DMS 273 treated with DMSO at 0.1 percent for 48 hours (cell line): ENCODE results near the gene CGN.
A peak's percentile ranks its signal among the peaks of the same experiment; 100 is the strongest.

ENCODE experiments used
- DNase-seq: peaks from one replicate; lab custom pipeline; 2025; lab: John Stamatoyannopoulos, UW

CGN gene

DNA sequence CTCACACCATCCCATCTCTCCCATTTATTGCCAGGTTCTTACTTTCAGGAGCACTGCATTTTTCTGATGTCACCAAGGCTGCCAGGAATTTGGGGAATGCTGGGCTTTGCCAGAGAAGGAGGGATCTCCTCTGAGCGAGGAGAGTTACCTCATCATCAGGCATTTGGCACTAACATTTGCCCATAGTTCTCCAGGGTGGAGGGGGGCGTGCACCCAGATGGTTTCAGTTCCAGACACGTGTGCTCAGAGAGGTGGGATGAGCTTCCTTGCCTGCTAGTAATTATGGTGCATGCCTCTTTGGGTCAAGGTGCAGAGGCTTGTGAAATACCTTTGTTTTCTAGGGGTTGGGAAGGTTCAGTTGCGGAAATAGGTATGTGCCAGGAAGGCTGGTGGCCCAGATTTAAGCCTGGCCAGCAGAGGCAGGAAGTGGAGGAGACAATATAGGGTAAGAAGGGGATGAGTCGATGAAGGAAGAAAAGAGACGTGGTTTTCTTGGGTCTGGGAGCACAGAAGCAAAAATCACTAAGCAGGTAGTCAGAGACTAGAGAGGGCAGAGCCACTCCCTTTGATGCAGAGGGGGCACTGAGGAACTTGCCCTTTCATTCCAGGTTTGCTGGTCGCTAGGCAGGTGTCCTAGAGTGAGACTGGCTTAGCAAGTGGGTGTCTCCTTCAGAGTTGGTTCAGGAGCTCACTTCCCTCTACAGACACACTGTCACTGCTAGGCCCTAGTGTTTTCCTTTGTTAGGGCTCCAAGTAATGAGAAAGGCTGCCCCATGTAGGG, 36.1 kb downstream of the CGN start:
- DNase-seq: no peak

DNA sequence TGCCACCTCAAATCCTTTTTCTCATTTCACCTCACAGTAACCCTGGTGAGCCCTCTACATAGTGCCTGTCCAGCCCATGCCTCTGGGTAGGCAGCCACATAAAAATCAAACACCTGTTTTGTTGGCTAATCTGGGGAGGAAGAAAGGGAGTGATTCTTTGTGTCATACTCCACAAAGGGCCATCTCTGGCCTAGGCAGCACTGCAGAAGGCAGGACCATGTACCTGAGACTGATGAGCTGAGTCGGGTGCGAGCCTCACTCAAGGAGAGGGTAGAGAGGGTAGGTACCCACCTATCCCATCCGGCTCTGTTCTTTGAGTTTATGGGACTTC, 36.7 kb downstream of the CGN start:
- DNase-seq: no peak

DNA sequence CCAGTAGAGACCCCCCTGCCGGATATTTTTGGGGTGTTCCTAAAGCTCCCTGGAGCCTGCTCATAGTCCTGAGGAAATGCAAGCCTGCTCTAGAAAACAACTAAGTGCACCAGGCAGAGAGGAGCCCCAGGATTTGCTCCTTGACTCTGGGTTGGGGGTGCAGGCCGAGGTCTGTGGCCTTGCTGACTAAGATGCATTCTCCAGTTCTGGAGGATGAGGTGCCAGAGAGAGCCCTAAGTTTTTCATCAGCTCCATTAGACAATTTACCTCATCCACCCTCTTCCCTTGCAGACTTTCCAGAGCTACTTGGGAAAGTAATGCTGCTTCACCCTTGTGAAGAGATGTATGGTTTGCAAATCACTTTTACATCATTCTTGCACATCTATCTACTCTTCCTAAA, 38.0 kb downstream of the CGN start:
- DNase-seq: no peak

DNA sequence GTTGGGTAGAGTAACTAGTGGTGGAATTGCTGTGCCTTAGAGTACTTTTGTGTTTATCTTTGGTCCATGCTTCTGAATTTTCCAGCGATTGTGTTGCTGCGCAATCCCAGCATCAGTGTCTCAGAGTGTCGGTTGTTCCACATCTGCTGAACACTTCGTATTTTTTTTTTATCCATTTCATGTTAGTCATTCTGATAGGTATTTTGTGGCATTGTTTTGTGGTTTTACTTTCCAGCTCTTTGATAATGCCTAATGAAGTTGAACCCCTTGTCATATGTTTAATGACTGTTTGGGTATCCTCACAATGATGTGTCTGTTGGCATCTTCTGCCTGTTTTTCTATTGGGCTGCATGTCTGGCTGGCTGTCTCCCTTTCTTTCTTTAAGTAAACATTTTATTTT, 42.5 kb downstream of the CGN start:
- DNase-seq: no peak

DNA sequence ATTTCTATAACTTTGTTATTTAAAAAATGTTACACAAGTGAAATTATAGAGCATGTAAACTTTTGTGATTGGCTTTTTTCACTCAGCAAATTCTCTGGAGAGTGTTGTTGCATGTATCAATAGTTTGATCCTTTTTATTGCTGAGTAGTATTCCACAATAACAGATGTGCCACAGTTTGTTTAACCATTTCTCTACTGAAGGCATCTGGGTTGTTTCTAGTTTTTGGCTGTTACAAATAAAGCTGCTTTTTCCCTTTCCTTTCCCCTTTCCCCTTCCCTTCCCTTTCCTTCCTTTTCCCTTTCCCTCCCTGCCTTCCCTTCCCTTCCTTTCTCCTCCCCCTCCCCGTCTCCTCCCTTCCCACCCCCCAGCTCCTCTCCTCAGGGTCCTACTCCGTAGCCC, 44.9 kb downstream of the CGN start:
- DNase-seq: no peak

DNA sequence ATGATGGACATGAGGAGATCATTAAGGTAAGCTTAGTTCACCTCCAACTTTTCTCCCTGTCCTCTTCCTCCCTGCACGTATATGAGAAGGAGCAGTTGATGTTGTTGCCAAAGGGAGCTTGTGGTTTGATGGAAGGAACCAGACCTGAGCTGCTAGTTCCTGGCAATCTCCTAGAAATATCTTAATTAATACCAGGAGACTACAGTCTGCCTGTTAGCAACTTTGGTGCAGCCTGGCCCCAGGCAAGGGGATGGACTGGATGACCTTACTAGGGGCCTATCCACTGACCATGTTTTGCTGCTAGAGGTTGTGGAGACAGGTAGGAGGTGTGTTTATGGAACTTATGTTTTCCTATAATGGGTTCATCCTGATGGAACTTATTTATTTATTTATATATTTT, 51.5 kb downstream of the CGN start:
- DNase-seq: no peak

DNA sequence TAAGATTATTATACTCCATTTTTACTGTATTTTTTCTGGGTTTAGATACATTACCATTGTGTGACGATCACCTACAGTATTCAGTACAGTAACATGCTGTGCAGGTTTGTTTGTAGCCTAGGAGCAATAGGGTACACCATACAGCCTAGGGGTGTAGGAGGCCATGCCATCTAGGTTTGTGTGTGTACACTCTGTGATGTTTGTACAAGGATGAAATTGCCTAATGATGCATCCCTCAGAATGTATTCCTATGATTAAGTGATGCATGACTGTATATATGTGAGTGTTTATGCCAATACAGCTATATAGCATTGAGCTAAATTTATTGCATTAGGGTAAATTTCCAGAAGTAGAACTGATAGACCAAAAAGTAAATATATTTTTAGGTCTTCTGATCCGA, 52.2 kb downstream of the CGN start:
- DNase-seq: no peak

DNA sequence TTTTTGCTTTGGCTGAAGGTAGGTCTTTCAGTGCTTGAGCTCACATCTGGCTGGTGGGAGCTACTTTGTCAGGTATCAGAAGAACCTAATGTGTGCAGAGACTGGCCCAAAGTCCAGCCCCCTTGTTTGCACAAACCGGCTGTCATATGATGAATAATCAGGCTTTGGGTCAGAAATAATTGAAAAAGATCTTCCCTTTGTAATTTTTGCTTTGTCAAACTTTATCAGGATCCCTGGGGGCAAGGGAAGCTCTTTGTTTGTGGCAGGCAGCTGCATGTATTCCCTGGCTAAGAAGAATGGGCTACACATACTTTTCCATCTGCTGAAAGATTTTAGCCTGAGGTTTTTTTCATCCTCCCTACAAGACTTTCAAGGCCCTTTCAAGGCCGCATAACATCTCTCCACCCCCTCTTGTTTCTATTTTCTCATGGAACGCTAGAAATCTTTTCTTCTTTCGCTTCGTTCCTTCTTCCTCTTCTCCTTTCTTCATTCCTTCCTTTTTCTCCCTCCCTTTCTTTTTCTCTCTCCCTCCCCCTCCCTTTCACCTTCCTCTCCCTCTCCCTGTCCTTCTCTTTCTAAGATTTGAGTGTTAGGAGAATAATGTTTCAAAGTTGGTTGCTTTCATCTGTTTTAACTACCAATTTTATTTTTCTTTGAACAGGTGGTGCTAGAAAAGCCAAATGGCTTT, 54.5 kb downstream of the CGN start:
- no peak for DNase-seq

DNA sequence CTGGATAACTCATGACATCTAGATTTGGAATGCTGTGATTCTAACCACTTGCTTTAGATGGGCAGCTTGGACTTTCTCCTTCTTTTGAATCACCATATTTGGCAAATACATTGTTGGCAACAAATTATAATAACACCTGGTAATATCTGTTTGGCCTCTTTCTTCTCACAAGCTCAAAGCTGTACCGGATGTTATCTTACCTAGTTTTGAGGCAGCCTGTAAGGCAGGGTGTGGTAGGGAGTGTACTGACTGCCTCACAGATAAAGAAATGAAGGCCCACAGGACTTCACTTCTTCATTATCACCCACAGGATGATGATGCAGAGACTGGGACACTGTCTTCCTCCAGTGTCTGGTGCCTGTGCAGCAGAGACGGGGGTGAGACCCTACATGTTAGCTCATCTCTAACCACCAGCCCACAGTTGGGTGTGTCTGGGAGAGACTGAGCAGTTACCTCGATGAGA, 57.5 kb downstream of the CGN start:
- DNase-seq: no peak

DNA sequence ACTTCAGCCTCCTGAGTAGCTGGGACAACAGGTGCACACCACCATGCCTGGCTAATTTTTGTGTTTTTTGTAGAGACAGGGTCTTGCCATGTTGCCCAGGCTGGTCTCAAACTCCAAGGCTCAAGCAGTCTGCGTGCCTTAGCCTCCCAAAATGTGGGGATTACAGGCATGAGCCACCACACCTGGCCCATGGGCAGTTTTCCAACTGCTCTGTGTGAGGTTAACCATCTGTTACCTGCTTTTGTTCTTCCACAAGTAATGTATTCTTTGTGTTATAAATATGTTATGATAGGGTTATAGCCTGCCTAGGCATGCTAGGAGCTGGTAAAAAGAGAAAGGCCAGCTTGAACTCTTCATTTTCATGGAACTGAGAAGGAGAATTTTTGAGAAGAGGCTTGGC, 59.6 kb downstream of the CGN start:
- peak; percentile 49 for DNase-seq

DNA sequence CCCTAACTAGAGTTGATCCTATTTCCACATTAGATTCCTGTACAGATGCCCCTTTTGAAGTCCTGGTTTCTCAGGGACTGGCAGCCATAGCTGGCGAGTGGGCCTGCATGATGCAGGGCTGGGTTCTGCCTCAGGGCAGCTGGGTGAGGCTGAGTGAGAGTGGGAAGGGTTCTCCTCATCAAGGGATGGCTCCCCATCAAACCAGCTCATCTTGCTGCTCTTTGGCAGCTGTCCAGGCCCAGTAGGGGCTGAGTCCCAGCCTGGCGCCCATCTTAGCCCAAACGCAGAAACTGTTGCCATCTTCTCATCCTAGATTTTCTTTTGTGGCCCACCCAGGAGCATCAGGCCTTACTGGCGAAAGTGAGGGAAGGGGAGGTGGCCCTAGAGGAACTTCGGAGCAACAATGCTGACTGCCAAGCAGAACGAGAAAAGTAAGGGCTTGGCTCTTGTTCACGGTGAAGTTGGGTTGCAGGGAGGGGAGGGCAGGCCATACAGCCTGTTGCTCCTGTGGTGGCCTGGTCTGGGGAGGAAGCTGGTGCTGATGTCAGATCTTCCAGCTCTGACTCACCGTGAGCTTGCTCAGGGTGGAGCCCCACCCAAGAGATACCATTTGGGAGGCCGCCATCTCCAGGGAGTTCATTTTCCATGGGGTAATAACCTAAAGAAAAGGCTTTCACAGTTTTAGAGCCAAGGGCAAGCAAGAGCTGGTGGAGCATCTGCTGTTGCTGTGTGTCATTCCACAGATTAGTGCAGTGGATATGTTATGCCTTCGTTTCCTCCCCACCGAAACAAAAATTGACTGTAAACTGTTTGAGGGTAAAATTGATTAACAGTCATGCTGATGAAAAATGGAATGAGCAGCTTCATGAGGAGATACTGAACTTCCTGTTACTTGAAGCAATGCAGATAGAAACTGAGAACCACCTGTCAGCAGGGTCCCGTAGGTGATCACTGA, 63.7 kb downstream of the CGN start:
- no peak for DNase-seq

DNA sequence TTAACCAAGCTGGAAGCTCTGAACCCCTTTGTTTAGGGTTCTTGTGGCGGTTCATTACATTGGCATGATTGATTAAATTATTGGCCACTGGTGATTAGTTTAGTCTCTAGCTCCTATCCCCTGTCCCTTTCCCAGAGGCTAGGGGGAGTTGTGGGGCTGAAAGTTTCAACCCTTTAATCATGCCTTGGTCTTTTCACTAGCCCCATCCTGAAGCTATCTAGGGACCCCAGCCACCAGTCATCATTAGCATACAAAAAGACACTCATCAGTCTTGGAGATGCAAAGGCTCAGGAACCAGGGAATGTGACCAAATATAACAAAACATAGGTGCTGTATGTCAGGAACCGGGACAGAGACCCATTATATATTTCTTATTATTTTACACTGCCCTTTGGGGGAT, 66.0 kb downstream of the CGN start:
- DNase-seq: no peak

DNA sequence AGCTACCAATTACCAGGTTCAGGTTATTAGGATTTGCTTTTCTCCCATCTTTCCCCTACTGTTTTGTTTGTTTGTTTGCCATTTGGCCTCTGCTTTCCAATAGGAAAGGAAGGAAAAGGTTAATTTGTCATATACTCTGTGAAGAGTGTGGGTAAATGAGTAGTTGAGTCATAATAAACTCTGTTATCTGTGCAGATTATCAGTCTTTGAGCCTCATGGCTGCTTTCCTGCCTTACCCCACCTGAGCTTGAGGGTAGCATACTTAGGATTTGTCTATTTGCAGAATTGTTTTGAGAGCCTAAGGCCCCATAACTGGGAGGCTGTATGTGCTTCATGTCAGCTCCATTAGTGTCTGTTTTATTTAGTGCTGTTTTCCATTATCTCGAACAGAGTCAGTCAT, 67.8 kb downstream of the CGN start:
- no peak for DNase-seq

DNA sequence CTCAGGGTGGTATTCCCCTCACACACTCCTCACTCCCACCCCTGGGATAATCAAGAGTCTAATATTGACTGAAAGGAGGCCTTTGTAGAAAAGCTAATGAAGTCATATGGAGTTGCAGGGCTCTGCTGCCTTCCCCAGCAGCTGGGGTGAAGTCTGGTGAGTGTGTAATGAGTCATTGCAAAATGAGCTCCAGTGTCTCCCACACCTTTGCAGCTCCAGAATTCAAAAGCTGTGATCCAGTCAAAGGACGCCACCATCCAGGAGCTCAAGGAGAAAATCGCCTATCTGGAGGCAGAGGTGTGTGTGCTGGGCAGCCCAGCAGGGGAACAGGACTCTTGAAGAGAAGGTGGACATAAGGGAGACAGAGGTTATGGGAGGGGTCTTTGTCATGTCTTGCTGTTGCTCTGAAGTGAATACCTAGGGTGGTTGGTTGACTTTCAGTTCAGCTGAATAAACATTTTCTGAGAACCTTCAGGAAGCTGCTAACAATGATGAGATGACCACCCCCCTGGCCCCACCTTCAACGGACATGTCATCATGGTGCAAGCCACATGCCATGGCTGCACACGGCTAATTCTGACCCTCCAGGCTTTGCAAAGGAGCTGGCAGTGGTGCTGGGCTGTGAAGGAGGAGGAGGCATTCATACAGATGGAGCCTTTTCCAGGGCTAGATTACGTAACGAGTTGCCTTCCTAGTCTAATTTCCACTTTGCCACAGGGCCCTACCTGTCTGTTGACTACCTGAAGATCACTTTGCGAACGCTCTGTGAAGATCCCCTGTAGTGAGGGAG, 68.4 kb downstream of the CGN start:
- peak; percentile 3 for DNase-seq

DNA sequence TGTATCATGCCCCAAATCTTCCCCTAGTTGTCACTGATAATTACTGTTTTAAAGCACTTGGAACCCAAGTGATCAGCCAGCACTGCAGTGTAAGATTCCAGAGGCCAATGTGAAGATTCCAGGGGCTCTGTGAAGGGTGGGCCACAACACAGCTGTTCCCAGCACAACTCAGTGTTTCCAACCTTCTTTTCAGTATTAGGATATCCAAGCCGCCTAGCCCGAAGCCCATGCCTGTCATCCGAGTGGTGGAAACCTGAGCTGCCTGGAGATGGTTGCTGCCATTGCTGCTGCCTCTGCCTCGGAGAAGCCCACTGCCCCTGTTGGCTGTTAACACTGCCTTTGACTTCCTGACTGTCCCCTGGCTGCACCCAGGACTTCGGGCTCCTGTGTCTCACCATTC, 70.3 kb downstream of the CGN start:
- no peak for DNase-seq

DNA sequence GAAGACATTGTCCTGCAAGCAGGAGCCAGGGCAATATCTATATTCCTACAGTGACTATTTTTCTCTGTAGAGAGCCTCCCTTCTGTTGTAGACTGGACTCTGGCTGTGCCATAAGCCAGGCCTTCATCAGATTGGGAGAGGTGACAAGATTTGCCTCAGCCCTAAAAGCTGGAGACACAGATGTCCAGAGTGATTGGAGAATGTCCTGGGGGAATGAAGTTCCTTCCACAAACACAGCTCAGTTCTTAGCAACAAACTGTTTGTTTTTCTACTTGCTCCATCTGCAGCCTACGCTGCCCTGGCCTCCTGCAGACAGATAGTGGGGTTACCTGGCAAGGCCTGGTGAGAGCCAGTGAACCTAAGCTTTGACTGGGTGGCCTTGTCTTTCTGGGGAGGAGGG, 70.7 kb downstream of the CGN start:
- no peak for DNase-seq

DNA sequence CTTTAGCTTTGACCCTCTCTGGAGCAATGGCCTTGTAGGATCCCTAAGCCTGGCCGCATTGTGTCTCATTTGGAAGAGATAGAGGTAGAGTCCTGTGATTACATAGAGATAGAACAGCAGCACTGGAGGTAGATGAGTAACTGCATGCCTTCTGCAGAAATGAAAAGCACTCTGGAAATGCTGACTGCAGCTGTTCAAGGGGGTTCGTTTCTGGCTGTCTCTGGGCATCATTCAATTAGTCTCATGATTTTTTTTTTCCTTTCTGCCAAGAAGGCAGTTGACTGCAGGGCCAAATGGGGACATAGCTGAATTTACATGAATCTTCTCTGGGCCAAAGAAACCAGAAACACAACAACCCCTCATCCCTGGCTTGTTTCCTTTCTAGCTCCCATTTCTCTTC, 72.6 kb downstream of the CGN start:
- no peak for DNase-seq

DNA sequence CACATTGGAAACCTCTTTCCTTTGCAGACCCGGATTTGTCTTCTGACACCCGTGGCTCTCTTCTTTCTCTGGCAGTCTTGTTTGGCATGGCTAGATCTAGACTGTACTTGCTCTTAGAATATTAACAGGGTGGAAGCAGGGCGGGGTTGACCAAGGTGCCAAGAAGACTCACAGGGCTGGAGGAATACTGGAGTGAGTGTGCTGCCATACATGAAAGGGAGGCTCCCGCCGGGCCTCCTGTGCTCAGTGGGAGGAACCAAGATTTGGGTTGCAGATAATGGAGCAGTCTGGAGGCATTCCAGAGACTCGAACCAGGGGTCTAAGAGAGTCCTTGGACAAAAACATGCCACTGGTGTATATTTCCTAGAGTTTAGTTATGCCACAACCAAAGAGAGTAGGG, 73.1 kb downstream of the CGN start:
- no peak for DNase-seq

DNA sequence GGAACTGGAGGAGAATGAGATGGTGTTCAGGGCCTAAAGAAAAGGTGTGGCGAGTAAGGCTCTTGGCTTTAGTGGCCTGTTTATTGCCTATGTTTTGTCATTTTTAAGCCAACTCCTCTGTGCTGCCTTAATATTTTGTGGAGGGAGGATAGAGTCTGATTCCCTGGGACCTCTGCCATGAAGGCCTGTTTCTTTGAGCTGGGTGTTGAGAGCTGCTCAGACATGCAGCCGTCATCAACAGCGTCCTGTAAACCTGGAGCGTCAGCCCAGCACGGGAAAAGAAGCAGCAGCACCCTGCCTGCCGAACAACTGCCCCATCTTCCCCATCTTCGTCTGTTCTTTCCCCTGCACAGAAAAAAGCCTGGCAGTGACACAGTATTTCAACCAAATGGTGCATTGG, 73.6 kb downstream of the CGN start:
- DNase-seq: no peak

DNA sequence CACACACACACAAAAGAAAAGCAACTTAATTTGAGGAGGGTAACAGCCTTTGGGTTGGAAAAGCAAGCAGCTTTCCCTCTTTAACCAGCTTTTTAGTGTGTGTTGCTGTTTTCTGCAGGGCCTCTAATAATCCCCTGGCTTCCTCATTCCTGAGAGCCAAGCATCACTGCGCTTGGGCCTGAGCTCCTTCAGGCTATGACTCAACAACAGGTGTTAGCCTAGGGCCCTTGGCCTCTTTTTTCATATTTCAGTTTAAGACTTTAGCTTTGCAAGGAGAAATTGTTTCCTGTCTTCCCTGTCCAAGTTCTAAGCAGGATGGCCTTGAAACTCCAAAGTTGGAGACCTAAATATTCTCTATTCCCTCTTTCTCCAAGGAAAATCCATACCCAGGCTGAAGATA, 74.4 kb downstream of the CGN start:
- DNase-seq: no peak
